SK-N-SH treated with all-trans-retinoic acid at 6 μM for 48 hours (cell line): ENCODE results near the gene ADPGK.

ENCODE experiments used
- PATZ1 ChIP-seq: fragments of 250-450 bp; sonication (Bioruptor Pico); IDR thresholded peaks from 2 replicates; pipeline ENCODE4 v1.8.0; 2020; ENCODE audit warnings: mild to moderate bottlenecking, moderate library complexity, borderline replicate concordance
- SNAI2 ChIP-seq: fragments of 250-450 bp; sonication (Bioruptor Pico); IDR thresholded peaks from 2 replicates; pipeline ENCODE4 v1.5.0; 2020; ENCODE audit warnings: mild to moderate bottlenecking, moderate library complexity
- TOX ChIP-seq: fragments of 250-450 bp; sonication (Bioruptor Pico); IDR thresholded peaks from 2 replicates; pipeline ENCODE4 v1.8.0; 2021; ENCODE audit warnings: mild to moderate bottlenecking, moderate library complexity, borderline replicate concordance
- TSHZ2 ChIP-seq: fragments of 250-450 bp; sonication (Bioruptor Pico); IDR thresholded peaks from 2 replicates; pipeline ENCODE4 v1.5.0; 2020; ENCODE audit warnings: mild to moderate bottlenecking, moderate library complexity
- ZFP3 ChIP-seq: fragments of 250-450 bp; sonication (Bioruptor Pico); IDR thresholded peaks from 2 replicates; pipeline ENCODE4 v1.5.0; 2020; ENCODE audit warnings: mild to moderate bottlenecking, moderate library complexity
- ZNF565 ChIP-seq: fragments of 450-650 bp; formaldehyde crosslinking; conservative IDR thresholded peaks from 2 replicates; pipeline ENCODE4 v1.5.0; 2020; ENCODE audit warnings: low read depth, mild to moderate bottlenecking, moderate library complexity

GRCh38 chr15:72728821-72729220, 54.7 kb downstream of the ADPGK start:
- TF ChIP-seq ZFP3 (CRISPR knock-in tag) (no peak), TSHZ2 (CRISPR knock-in tag) (no peak), PATZ1 (no peak), ZNF565 (CRISPR knock-in tag) (no peak), SNAI2 (no peak), TOX (CRISPR knock-in tag) (no peak)
